ENCODE measurements around the gene FGG. TPM values are rescaled to one million over a fixed set of nuclear protein-coding genes. Genes with fewer than 3 reads are reported as not detected.

Gene FGG
- total and polyA plus RNA-seq, 2 experiments from 2014 or later = not detected

GRCh38 chr4:154591890-154592289, 20.6 kb downstream of the FGG start:
- Histone ChIP-seq H3K9me3 (ENCODE audit: low read depth) (no peaks in the 10 kb centered on the region), H3K4me3 (no peak overlapping the region), H3K4me2 (ENCODE audit: unreplicated experiment) (no peak overlapping the region), H3K79me2 (ENCODE audit: insufficient read depth) (no peaks in the 10 kb centered on the region), H3K36me3 (ENCODE audit: low read depth) (no peaks in the 10 kb centered on the region), H3K27me3 (replicated peaks; ENCODE audit: insufficient read depth) (peaks cover 22% of the 10 kb centered on the region), H2AFZ (no peak overlapping the region), H4K20me1 (ENCODE audit: insufficient read depth) (no peaks in the 10 kb centered on the region), H3K9me2 (ENCODE audit: insufficient read depth) (0 out of 2 replicates have a peak, but pooled peaks cover 1% of the 10 kb centered on the region), H3K27ac (no peak overlapping the region), H3K9ac (no peak overlapping the region), H3K4me1 (ENCODE audit: insufficient read depth) (no peaks in the 10 kb centered on the region), H3F3A (ENCODE audit: insufficient read depth) (no peaks in the 10 kb centered on the region)
- DNase-seq = no peak
- in situ Hi-C loops (cut with MboI) = no loop called here
- WGBS, 2 experiments (ENCODE audit: low coverage in 1 of 2, low lambda C conversion rate in 2 of 2, missing lambda C conversion rate in 2 of 2) = 31 to 42% methylated on average over 2 to 3 of the region's 3 CpGs
- TF ChIP-seq EZH2phosphoT487 (IDR thresholded peaks at IDR 0.05; ENCODE audit: insufficient read depth, low read depth) (no peak), EZH2 (IDR thresholded peaks at IDR 0.05; ENCODE audit: insufficient read depth, poor library complexity, severe bottlenecking) (no peak)

GRCh38 chr4:154590329-154591006, 22.0 kb downstream of the FGG start, which contains the start of gene FGA:
Gene FGA, minus strand, starts transcription at chr4:154590742. Its CDS starts 55 bp downstream, at chr4:154590687.
- WGBS, 2 experiments (ENCODE audit: low coverage in 1 of 2, low lambda C conversion rate in 2 of 2, missing lambda C conversion rate in 2 of 2) = 13 to 14% methylated on average over 3 of the region's 3 CpGs
- TF ChIP-seq EZH2phosphoT487 (IDR thresholded peaks at IDR 0.05; ENCODE audit: insufficient read depth, low read depth) (no peak), EZH2 (IDR thresholded peaks at IDR 0.05; ENCODE audit: insufficient read depth, poor library complexity, severe bottlenecking) (no peak)
- Histone ChIP-seq H3K4me1 (ENCODE audit: insufficient read depth) (no peaks in the 10 kb centered on the region), H4K20me1 (ENCODE audit: insufficient read depth) (no peaks in the 10 kb centered on the region), H3K9me3 (ENCODE audit: low read depth) (no peaks in the 10 kb centered on the region), H3K9ac (no peak within 1 kb of the TSS), H3K9me2 (ENCODE audit: insufficient read depth) (no peaks in the 10 kb centered on the region), H3K27ac (no peak within 1 kb of the TSS), H3K79me2 (ENCODE audit: insufficient read depth) (no peaks in the 10 kb centered on the region), H3K27me3 (replicated peaks; ENCODE audit: insufficient read depth) (peaks cover 22% of the 10 kb centered on the region), H3K36me3 (ENCODE audit: low read depth) (no peaks in the 10 kb centered on the region), H3F3A (ENCODE audit: insufficient read depth) (no peaks in the 10 kb centered on the region), H3K4me2 (ENCODE audit: unreplicated experiment) (no peak within 1 kb of the TSS), H3K4me3 (no peak within 1 kb of the TSS), H2AFZ (no peak within 1 kb of the TSS)
- no peak for DNase-seq
- in situ Hi-C loops (cut with MboI) = no loop called here

- Histone ChIP-seq H2AFZ (no peak overlapping the region), H3K79me2 (ENCODE audit: insufficient read depth) (no peaks in the 10 kb centered on the region), H3K9me3 (ENCODE audit: low read depth) (no peaks in the 10 kb centered on the region), H3K4me2 (ENCODE audit: unreplicated experiment) (no peak overlapping the region), H3F3A (ENCODE audit: insufficient read depth) (no peaks in the 10 kb centered on the region), H3K9me2 (ENCODE audit: insufficient read depth) (no peaks in the 10 kb centered on the region), H3K27me3 (replicated peaks; ENCODE audit: insufficient read depth) (peaks cover 25% of the 10 kb centered on the region), H3K36me3 (ENCODE audit: low read depth) (no peaks in the 10 kb centered on the region), H3K9ac (no peak overlapping the region), H4K20me1 (ENCODE audit: insufficient read depth) (no peaks in the 10 kb centered on the region), H3K4me3 (no peak overlapping the region), H3K27ac (no peak overlapping the region), H3K4me1 (ENCODE audit: insufficient read depth) (no peaks in the 10 kb centered on the region)
- no peak for DNase-seq
- in situ Hi-C loops (cut with MboI) = no loop called here
- WGBS, 2 experiments (ENCODE audit: low coverage in 1 of 2, low lambda C conversion rate in 2 of 2, missing lambda C conversion rate in 2 of 2) = 28 to 33% methylated on average over 7 of the region's 7 CpGs
- TF ChIP-seq EZH2phosphoT487 (IDR thresholded peaks at IDR 0.05; ENCODE audit: insufficient read depth, low read depth) = no peak
- TF ChIP-seq EZH2 (IDR thresholded peaks at IDR 0.05; ENCODE audit: insufficient read depth, poor library complexity, severe bottlenecking) = no peak
Measured at GRCh38 chr4:154589296-154590197, 22.9 kb downstream of the FGG start.

- Histone ChIP-seq H3K36me3 (ENCODE audit: low read depth) (no peaks in the 10 kb centered on the region), H3K9me3 (ENCODE audit: low read depth) (no peaks in the 10 kb centered on the region), H3F3A (ENCODE audit: insufficient read depth) (no peaks in the 10 kb centered on the region), H2AFZ (no peak overlapping the region), H3K27me3 (replicated peaks; ENCODE audit: insufficient read depth) (peaks cover 29% of the 10 kb centered on the region), H3K27ac (no peak overlapping the region), H3K9me2 (ENCODE audit: insufficient read depth) (no peaks in the 10 kb centered on the region), H3K9ac (no peak overlapping the region), H3K4me3 (no peak overlapping the region), H4K20me1 (ENCODE audit: insufficient read depth) (no peaks in the 10 kb centered on the region), H3K4me1 (ENCODE audit: insufficient read depth) (no peaks in the 10 kb centered on the region), H3K79me2 (ENCODE audit: insufficient read depth) (no peaks in the 10 kb centered on the region), H3K4me2 (ENCODE audit: unreplicated experiment) (no peak overlapping the region)
- TF ChIP-seq EZH2phosphoT487 (IDR thresholded peaks at IDR 0.05; ENCODE audit: insufficient read depth, low read depth) = no peak
- no peak for TF ChIP-seq EZH2 (IDR thresholded peaks at IDR 0.05; ENCODE audit: insufficient read depth, poor library complexity, severe bottlenecking)
- DNase-seq = no peak
- in situ Hi-C loops (cut with MboI) = no loop called here
- WGBS, 2 experiments (ENCODE audit: low coverage in 1 of 2, low lambda C conversion rate in 2 of 2, missing lambda C conversion rate in 2 of 2) = 47 to 56% methylated on average over 2 of the region's 2 CpGs
Measured at GRCh38 chr4:154588198-154588597, 24.3 kb downstream of the FGG start.

All from GM23248 (cell line).